ENCODE data around the gene SCYL1. TPM values are rescaled to one million over a fixed set of nuclear protein-coding genes. Genes with fewer than 3 reads are reported as not detected.
A peak's percentile ranks its signal among the peaks of the same experiment; 100 is the strongest.

Gene SCYL1
- total RNA-seq, 1 experiment from 2014 or later, result 39.1 TPM

DNA sequence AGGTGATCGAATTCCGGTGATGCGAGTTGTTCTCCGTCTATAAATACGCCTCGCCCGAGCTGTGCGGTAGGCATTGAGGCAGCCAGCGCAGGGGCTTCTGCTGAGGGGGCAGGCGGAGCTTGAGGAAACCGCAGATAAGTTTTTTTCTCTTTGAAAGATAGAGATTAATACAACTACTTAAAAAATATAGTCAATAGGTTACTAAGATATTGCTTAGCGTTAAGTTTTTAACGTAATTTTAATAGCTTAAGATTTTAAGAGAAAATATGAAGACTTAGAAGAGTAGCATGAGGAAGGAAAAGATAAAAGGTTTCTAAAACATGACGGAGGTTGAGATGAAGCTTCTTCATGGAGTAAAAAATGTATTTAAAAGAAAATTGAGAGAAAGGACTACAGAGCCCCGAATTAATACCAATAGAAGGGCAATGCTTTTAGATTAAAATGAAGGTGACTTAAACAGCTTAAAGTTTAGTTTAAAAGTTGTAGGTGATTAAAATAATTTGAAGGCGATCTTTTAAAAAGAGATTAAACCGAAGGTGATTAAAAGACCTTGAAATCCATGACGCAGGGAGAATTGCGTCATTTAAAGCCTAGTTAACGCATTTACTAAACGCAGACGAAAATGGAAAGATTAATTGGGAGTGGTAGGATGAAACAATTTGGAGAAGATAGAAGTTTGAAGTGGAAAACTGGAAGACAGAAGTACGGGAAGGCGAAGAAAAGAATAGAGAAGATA is 25.7 kb upstream of the SCYL1 start, which contains the start of gene MALAT1:
MALAT1 (plus strand) TSS at position 69 of the 736 bp plus-strand sequence.
- Histone ChIP-seq H3K9me2 (replicated peaks; ENCODE audit: insufficient read depth, low read length) (no peaks in the 10 kb centered on the region), H4K20me1 (ENCODE audit: insufficient read depth, low read depth, low read length) (peaks cover 49% of the 10 kb centered on the region), H3K4me2 (ENCODE audit: low read depth, low read length, poor library complexity, severe bottlenecking) (peak within 1 kb of the TSS; percentile 99), H3K27ac (ENCODE audit: low read length) (peak within 1 kb of the TSS; percentile 99), H3K9me3 (ENCODE audit: low read length) (no peaks in the 10 kb centered on the region), H3K27me3 (ENCODE audit: low read length) (no peaks in the 10 kb centered on the region), H3K36me3 (ENCODE audit: insufficient read depth, low read length) (peaks cover 52% of the 10 kb centered on the region), H2AFZ (ENCODE audit: low read length) (peak within 1 kb of the TSS; percentile 55; the same call in 1 of the 2 replicates), H3K79me2 (ENCODE audit: low read length) (peaks cover 47% of the 10 kb centered on the region), H3K4me3 (ENCODE audit: low read length) (peak within 1 kb of the TSS; percentile 83), H3K4me1 (ENCODE audit: low read length) (peaks cover 65% of the 10 kb centered on the region), H3K9ac (ENCODE audit: low read length) (peak within 1 kb of the TSS; percentile 89)
- peak; percentile 97 for DNase-seq

DNA sequence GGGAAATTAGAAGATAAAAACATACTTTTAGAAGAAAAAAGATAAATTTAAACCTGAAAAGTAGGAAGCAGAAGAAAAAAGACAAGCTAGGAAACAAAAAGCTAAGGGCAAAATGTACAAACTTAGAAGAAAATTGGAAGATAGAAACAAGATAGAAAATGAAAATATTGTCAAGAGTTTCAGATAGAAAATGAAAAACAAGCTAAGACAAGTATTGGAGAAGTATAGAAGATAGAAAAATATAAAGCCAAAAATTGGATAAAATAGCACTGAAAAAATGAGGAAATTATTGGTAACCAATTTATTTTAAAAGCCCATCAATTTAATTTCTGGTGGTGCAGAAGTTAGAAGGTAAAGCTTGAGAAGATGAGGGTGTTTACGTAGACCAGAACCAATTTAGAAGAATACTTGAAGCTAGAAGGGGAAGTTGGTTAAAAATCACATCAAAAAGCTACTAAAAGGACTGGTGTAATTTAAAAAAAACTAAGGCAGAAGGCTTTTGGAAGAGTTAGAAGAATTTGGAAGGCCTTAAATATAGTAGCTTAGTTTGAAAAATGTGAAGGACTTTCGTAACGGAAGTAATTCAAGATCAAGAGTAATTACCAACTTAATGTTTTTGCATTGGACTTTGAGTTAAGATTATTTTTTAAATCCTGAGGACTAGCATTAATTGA is 25.0 kb upstream of the SCYL1 start:
- Histone ChIP-seq H3K4me1 (ENCODE audit: low read length) (peaks cover 67% of the 10 kb centered on the region), H3K4me3 (ENCODE audit: low read length) (peak overlapping the region; percentile 83), H3K9ac (ENCODE audit: low read length) (peak overlapping the region; percentile 89), H3K4me2 (ENCODE audit: low read depth, low read length, poor library complexity, severe bottlenecking) (peak overlapping the region; percentile 99), H3K9me2 (replicated peaks; ENCODE audit: insufficient read depth, low read length) (no peaks in the 10 kb centered on the region), H3K27me3 (ENCODE audit: low read length) (no peaks in the 10 kb centered on the region), H3K27ac (ENCODE audit: low read length) (peak overlapping the region; percentile 99), H2AFZ (ENCODE audit: low read length) (no peak overlapping the region), H4K20me1 (ENCODE audit: insufficient read depth, low read depth, low read length) (peaks cover 56% of the 10 kb centered on the region), H3K79me2 (ENCODE audit: low read length) (peaks cover 47% of the 10 kb centered on the region), H3K36me3 (ENCODE audit: insufficient read depth, low read length) (peaks cover 59% of the 10 kb centered on the region), H3K9me3 (ENCODE audit: low read length) (no peaks in the 10 kb centered on the region)
- peak; percentile 67 for DNase-seq

DNA sequence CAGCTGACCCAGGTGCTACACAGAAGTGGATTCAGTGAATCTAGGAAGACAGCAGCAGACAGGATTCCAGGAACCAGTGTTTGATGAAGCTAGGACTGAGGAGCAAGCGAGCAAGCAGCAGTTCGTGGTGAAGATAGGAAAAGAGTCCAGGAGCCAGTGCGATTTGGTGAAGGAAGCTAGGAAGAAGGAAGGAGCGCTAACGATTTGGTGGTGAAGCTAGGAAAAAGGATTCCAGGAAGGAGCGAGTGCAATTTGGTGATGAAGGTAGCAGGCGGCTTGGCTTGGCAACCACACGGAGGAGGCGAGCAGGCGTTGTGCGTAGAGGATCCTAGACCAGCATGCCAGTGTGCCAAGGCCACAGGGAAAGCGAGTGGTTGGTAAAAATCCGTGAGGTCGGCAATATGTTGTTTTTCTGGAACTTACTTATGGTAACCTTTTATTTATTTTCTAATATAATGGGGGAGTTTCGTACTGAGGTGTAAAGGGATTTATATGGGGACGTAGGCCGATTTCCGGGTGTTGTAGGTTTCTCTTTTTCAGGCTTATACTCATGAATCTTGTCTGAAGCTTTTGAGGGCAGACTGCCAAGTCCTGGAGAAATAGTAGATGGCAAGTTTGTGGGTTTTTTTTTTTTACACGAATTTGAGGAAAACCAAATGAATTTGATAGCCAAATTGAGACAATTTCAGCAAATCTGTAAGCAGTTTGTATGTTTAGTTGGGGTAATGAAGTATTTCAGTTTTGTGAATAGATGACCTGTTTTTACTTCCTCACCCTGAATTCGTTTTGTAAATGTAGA is 24.3 kb upstream of the SCYL1 start:
- Histone ChIP-seq H3K9ac (ENCODE audit: low read length) (peak overlapping the region; percentile 89), H4K20me1 (ENCODE audit: insufficient read depth, low read depth, low read length) (peaks cover 63% of the 10 kb centered on the region), H3K79me2 (ENCODE audit: low read length) (peaks cover 47% of the 10 kb centered on the region), H3K27ac (ENCODE audit: low read length) (peak overlapping the region; percentile 99), H3K4me3 (ENCODE audit: low read length) (peak overlapping the region; percentile 83), H2AFZ (ENCODE audit: low read length) (no peak overlapping the region), H3K27me3 (ENCODE audit: low read length) (no peaks in the 10 kb centered on the region), H3K4me2 (ENCODE audit: low read depth, low read length, poor library complexity, severe bottlenecking) (peak overlapping the region; percentile 99), H3K4me1 (ENCODE audit: low read length) (peaks cover 74% of the 10 kb centered on the region), H3K9me3 (ENCODE audit: low read length) (no peaks in the 10 kb centered on the region), H3K9me2 (replicated peaks; ENCODE audit: insufficient read depth, low read length) (no peaks in the 10 kb centered on the region), H3K36me3 (ENCODE audit: insufficient read depth, low read length) (peaks cover 66% of the 10 kb centered on the region)
- DNase-seq, result peak; percentile 82

DNA sequence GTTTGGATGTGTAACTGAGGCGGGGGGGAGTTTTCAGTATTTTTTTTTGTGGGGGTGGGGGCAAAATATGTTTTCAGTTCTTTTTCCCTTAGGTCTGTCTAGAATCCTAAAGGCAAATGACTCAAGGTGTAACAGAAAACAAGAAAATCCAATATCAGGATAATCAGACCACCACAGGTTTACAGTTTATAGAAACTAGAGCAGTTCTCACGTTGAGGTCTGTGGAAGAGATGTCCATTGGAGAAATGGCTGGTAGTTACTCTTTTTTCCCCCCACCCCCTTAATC is 23.8 kb upstream of the SCYL1 start:
- Histone ChIP-seq H4K20me1 (ENCODE audit: insufficient read depth, low read depth, low read length) (peaks cover 64% of the 10 kb centered on the region), H3K4me2 (ENCODE audit: low read depth, low read length, poor library complexity, severe bottlenecking) (peak overlapping the region; percentile 99), H3K9ac (ENCODE audit: low read length) (peak overlapping the region; percentile 89)

DNA sequence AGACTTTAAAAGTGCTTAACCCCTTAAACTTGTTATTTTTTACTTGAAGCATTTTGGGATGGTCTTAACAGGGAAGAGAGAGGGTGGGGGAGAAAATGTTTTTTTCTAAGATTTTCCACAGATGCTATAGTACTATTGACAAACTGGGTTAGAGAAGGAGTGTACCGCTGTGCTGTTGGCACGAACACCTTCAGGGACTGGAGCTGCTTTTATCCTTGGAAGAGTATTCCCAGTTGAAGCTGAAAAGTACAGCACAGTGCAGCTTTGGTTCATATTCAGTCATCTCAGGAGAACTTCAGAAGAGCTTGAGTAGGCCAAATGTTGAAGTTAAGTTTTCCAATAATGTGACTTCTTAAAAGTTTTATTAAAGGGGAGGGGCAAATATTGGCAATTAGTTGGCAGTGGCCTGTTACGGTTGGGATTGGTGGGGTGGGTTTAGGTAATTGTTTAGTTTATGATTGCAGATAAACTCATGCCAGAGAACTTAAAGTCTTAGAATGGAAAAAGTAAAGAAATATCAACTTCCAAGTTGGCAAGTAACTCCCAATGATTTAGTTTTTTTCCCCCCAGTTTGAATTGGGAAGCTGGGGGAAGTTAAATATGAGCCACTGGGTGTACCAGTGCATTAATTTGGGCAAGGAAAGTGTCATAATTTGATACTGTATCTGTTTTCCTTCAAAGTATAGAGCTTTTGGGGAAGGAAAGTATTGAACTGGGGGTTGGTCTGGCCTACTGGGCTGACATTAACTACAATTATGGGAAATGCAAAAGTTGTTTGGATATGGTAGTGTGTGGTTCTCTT is 23.2 kb upstream of the SCYL1 start:
- peaks cover 47% of the 10 kb centered on the region for H3K79me2 ChIP-seq (ENCODE audit: low read length)
- H3K4me1 ChIP-seq (ENCODE audit: low read length), result peaks cover 80% of the 10 kb centered on the region
- peak overlapping the region; percentile 89 for H3K9ac ChIP-seq (ENCODE audit: low read length)
- no peaks in the 10 kb centered on the region for H3K9me2 ChIP-seq (replicated peaks; ENCODE audit: insufficient read depth, low read length)
- peaks cover 64% of the 10 kb centered on the region for H4K20me1 ChIP-seq (ENCODE audit: insufficient read depth, low read depth, low read length)
- H3K4me3 ChIP-seq (ENCODE audit: low read length), result peak overlapping the region; percentile 83
- peak overlapping the region; percentile 99 for H3K4me2 ChIP-seq (ENCODE audit: low read depth, low read length, poor library complexity, severe bottlenecking)
- peak; percentile 67 for DNase-seq
- H3K27ac ChIP-seq (ENCODE audit: low read length), result peak overlapping the region; percentile 99
- no peaks in the 10 kb centered on the region for H3K27me3 ChIP-seq (ENCODE audit: low read length)
- peaks cover 66% of the 10 kb centered on the region for H3K36me3 ChIP-seq (ENCODE audit: insufficient read depth, low read length)
- no peak overlapping the region for H2AFZ ChIP-seq (ENCODE audit: low read length)
- no peaks in the 10 kb centered on the region for H3K9me3 ChIP-seq (ENCODE audit: low read length)

More for the DNA sequence above, 23.8 kb upstream of the SCYL1 start:
- Histone ChIP-seq H3K9me3 (ENCODE audit: low read length) (no peaks in the 10 kb centered on the region), H3K27ac (ENCODE audit: low read length) (peak overlapping the region; percentile 99), H3K79me2 (ENCODE audit: low read length) (peaks cover 47% of the 10 kb centered on the region), H3K36me3 (ENCODE audit: insufficient read depth, low read length) (peaks cover 66% of the 10 kb centered on the region), H3K27me3 (ENCODE audit: low read length) (no peaks in the 10 kb centered on the region), H3K4me3 (ENCODE audit: low read length) (peak overlapping the region; percentile 83), H2AFZ (ENCODE audit: low read length) (no peak overlapping the region), H3K4me1 (ENCODE audit: low read length) (peaks cover 80% of the 10 kb centered on the region), H3K9me2 (replicated peaks; ENCODE audit: insufficient read depth, low read length) (no peaks in the 10 kb centered on the region)
- peak; percentile 70 for DNase-seq

DNA sequence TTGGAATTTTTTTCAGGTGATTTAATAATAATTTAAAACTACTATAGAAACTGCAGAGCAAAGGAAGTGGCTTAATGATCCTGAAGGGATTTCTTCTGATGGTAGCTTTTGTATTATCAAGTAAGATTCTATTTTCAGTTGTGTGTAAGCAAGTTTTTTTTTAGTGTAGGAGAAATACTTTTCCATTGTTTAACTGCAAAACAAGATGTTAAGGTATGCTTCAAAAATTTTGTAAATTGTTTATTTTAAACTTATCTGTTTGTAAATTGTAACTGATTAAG is 22.7 kb upstream of the SCYL1 start:
- peaks cover 64% of the 10 kb centered on the region for H4K20me1 ChIP-seq (ENCODE audit: insufficient read depth, low read depth, low read length)
- H3K9ac ChIP-seq (ENCODE audit: low read length), result peak overlapping the region; percentile 89
- no peaks in the 10 kb centered on the region for H3K9me3 ChIP-seq (ENCODE audit: low read length)
- peak overlapping the region; percentile 99 for H3K27ac ChIP-seq (ENCODE audit: low read length)
- H2AFZ ChIP-seq (ENCODE audit: low read length), result no peak overlapping the region
- H3K9me2 ChIP-seq (replicated peaks; ENCODE audit: insufficient read depth, low read length), result no peaks in the 10 kb centered on the region
- no peak for DNase-seq
- peak overlapping the region; percentile 99 for H3K4me2 ChIP-seq (ENCODE audit: low read depth, low read length, poor library complexity, severe bottlenecking)
- peak overlapping the region; percentile 83 for H3K4me3 ChIP-seq (ENCODE audit: low read length)
- H3K27me3 ChIP-seq (ENCODE audit: low read length), result no peaks in the 10 kb centered on the region
- H3K36me3 ChIP-seq (ENCODE audit: insufficient read depth, low read length), result peaks cover 66% of the 10 kb centered on the region
- peaks cover 80% of the 10 kb centered on the region for H3K4me1 ChIP-seq (ENCODE audit: low read length)
- H3K79me2 ChIP-seq (ENCODE audit: low read length), result peaks cover 47% of the 10 kb centered on the region

DNA sequence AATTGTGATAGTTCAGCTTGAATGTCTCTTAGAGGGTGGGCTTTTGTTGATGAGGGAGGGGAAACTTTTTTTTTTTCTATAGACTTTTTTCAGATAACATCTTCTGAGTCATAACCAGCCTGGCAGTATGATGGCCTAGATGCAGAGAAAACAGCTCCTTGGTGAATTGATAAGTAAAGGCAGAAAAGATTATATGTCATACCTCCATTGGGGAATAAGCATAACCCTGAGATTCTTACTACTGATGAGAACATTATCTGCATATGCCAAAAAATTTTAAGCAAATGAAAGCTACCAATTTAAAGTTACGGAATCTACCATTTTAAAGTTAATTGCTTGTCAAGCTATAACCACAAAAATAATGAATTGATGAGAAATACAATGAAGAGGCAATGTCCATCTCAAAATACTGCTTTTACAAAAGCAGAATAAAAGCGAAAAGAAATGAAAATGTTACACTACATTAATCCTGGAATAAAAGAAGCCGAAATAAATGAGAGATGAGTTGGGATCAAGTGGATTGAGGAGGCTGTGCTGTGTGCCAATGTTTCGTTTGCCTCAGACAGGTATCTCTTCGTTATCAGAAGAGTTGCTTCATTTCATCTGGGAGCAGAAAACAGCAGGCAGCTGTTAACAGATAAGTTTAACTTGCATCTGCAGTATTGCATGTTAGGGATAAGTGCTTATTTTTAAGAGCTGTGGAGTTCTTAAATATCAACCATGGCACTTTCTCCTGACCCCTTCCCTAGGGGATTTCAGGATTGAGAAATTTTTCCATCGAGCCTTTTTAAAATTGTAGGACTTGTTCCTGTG is 22.1 kb upstream of the SCYL1 start:
- Histone ChIP-seq H3K36me3 (ENCODE audit: insufficient read depth, low read length) (peaks cover 66% of the 10 kb centered on the region), H4K20me1 (ENCODE audit: insufficient read depth, low read depth, low read length) (peaks cover 64% of the 10 kb centered on the region), H2AFZ (ENCODE audit: low read length) (no peak overlapping the region), H3K9ac (ENCODE audit: low read length) (peak overlapping the region; percentile 89), H3K4me1 (ENCODE audit: low read length) (peaks cover 83% of the 10 kb centered on the region), H3K9me3 (ENCODE audit: low read length) (no peaks in the 10 kb centered on the region), H3K27me3 (ENCODE audit: low read length) (no peaks in the 10 kb centered on the region), H3K4me3 (ENCODE audit: low read length) (peak overlapping the region; percentile 83), H3K79me2 (ENCODE audit: low read length) (peaks cover 47% of the 10 kb centered on the region), H3K4me2 (ENCODE audit: low read depth, low read length, poor library complexity, severe bottlenecking) (peak overlapping the region; percentile 99), H3K27ac (ENCODE audit: low read length) (peak overlapping the region; percentile 99), H3K9me2 (replicated peaks; ENCODE audit: insufficient read depth, low read length) (no peaks in the 10 kb centered on the region)
- DNase-seq, result peak; percentile 71
